Activated CD8-positive, alpha-beta memory T cell treated with anti-CD3 and anti-CD28 coated beads, Interleukin-2, amount 50 U/mL, for 1 hour (primary cell): ENCODE measurements around the gene HOXB13.
A peak's percentile ranks its signal among the peaks of the same experiment; 100 is the strongest.
"Not testable (repeated sequence)": the region's sequence is repeated elsewhere in the genome, so short reads cannot be mapped to it uniquely, and the experiment has no call there.

Experiments used
- DNase-seq: peaks from one replicate; pipeline ENCODE4 v3.0.0-alpha.2; 2020; ENCODE audit errors: extremely low read depth

The HOXB13 gene

GRCh38 chr17:48726114-48726915, 2.2 kb downstream of the HOXB13 start:
- DNase-seq: no peak

- no peak for DNase-seq
Observed at GRCh38 chr17:48725288-48726064, 3.1 kb downstream of the HOXB13 start.

GRCh38 chr17:48725004-48725287, 3.6 kb downstream of the HOXB13 start:
- DNase-seq: no peak

DNA sequence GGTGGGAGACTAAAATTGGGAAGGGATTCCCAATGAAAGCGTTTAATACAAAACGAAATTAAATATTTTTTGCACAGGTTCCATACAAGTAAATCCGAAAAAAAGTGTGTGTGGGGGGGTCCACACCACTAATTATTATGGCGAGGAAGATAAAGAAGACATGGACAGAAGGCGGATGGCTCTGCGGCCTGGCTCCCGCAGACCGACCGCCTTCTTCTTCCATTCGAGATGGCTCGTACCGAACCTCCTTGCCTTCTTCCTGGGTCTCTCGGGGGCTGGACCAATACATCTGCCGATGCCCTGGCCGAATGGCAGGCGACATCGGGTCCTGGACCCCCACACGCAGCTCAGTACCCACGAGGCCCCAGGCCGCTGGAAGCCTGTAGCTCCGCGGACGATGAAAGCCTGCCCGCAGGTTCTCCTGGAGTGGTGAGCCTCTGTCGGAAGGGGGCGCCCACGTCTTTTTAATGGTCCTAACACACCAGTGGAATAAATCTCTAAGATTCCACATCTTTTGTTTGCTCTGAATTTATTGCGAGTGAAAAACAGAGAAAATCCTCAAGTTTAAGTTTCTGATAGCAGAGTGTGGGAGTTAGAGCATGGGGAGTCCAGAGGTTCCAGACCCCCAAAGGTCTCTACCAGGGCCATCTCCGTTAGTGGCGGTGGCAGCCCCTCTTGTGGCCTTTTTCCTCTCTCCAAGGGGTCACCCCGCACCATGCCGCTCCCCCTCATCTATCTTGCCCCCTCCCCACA, 4.1 kb downstream of the HOXB13 start:
- peak; percentile 49 for DNase-seq

DNA sequence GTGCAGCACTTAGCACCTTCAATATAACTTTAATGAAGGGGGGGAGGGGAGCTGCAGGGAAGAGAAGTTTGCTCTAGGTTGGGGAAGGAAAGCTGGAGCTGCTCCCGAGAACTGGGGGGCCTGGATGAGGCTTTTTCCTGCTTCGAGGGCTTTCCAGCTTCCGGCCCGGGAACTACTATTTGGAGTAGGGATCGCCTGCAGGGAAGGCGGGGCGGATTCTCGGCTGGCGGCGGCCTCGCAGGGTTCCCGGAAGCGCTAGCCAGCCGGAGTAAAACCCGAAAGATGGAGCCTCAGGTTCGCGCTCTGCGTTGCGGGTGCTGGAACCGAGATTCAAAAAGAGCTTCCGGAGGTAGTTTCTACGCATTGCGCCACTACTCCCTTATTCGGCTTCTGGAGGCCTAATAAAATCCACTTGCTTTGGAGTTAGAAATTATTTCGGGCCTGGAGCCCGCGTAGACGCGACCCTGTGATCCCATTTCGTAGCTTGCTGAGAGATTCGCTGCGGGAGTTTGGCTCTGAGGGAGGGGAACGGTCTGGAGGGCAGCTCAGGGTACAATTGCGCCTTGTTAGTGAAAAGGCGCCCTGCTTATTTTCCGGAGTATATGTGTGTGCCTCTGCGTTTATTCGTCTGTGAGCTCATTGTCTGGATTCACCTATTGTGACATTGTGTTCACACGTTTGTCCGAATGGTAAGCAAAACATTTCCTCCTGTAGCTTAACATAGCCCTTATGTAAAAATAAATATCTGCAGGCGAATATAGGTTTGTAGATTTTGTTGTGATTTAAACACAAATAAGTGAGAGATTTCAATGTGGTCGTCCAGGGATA, 4.9 kb downstream of the HOXB13 start:
- no peak for DNase-seq

- no peak for DNase-seq
Observed at GRCh38 chr17:48722915-48723422, 5.6 kb downstream of the HOXB13 start, which contains the start of gene PRAC2. TSS of gene PRAC2 (plus strand) at chr17:48723185. CDS start at chr17:48724411, 1,226 bp downstream.

GRCh38 chr17:48722201-48722907, 6.2 kb downstream of the HOXB13 start, which contains the start of gene PRAC1:
TSS of gene PRAC1 (minus strand) at chr17:48722518. CDS start at chr17:48722392, 126 bp downstream.
- DNase-seq: no peak

- no peak for DNase-seq
Observed at GRCh38 chr17:48721009-48721402, 7.5 kb downstream of the HOXB13 start.

DNA sequence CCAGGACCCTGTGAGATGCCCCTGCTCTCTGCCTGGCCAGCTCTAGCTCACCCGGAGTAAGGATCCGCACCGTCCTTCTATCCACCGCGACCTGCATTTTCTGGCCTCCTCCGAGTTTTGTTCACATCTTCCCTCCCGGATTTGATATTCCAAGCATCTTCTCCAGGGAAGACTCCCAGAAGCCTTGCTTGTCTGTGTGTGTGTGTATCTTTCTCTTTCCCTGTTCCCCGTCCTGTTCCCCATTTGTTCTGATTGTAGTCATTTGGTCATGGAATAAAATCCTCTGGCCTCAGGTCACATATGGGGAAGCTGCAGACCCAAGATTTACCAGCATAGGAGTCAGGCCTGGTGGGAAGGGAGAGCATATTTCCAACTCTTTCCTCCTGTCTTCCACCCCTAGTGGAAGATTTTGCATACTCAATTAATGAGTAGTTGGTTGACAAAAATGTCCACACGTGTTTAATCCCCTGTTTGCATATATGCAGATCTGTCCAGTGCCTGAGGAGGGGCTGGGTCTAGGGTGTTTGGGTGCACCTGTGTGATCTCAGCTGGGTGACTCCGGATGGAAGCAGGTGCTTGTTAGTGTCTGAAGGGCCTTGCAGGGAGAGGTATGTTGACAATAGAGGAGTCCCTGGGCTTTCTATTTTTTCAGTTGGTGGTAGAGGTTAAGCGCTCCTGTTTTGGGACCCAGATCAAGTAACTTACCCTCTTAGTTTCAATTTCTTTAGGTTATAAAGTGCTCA, 8.1 kb downstream of the HOXB13 start:
- DNase-seq: no peak

DNA sequence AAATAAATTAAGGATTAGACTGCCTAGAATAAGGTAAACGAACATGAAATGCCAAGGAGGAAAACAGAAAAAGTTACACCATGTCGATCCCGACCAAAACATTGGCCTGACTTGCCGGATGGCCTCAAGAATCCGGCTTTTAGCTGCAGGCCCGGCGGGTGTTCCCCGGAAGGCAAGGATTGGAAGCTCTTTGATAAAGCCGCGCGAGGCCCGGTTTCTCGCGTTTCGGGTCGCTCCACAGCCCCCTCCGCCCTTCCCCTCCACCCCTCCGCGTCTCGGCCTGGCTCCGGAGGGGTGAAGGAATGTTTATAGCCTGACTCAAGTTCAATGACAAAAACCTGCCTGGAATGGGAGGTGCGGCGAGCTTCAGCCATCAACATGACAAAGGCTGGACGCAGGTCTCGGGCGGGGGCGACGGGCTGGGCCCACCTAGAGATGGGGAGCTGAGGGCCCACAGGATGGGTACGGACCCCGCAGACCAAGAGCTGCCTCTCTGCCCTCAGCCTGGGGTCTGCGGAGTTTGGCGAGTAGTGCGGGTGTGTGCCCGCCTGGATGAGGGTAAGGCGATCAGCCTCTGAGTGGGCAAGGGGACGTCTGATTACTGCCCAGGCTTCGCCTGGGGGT, 8.8 kb downstream of the HOXB13 start:
- DNase-seq: no peak

GRCh38 chr17:48718761-48719641, 9.5 kb downstream of the HOXB13 start:
- no peak for DNase-seq

DNA sequence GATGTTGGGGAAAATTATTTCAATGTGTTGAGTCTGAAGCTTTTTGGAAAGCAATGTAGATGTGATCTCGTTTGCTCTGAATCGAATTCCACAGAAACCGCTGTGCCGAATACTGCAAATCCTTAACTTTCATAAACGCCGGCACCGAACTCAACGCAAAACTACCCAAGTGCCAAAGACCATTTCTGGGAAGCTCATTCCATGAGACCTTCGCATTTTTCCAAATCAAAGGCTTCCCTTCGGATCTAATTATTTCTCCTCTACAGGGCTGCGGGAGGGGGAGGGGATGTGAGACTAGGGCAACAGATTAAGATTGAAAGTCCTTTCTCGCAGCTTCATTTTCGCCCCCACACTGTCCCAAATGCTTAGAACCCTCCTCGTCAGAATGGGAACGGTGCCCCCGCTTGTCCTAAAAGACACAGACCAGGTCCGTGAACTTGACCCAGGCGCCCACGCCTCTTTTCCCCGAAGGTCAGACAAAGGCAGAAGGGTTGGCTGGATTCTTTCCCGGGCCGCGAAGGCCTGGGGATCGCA, 10.3 kb downstream of the HOXB13 start:
- DNase-seq: no peak

GRCh38 chr17:48717367-48718226, 11.0 kb downstream of the HOXB13 start:
- DNase-seq: no peak

DNA sequence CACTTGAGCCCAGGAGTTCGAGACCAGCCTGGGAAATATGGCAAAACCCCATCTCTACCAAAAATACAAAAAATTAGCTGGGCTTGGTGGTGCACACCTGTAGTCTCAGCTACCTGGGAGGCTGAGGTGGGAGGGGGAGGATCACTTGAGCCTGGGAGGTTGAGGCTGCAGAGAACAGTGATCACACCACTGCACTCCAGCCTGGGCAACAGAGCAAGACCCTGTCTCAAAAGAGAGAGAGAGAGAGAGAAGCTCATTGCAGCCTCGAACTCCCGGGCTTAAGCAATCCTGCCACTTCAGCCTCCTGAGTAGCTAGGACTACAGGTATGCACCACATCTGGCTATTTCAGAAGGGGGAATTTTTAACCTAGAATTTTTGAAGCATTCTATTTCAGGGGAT, 12.0 kb downstream of the HOXB13 start:
- not testable (repeated sequence) for DNase-seq

DNA sequence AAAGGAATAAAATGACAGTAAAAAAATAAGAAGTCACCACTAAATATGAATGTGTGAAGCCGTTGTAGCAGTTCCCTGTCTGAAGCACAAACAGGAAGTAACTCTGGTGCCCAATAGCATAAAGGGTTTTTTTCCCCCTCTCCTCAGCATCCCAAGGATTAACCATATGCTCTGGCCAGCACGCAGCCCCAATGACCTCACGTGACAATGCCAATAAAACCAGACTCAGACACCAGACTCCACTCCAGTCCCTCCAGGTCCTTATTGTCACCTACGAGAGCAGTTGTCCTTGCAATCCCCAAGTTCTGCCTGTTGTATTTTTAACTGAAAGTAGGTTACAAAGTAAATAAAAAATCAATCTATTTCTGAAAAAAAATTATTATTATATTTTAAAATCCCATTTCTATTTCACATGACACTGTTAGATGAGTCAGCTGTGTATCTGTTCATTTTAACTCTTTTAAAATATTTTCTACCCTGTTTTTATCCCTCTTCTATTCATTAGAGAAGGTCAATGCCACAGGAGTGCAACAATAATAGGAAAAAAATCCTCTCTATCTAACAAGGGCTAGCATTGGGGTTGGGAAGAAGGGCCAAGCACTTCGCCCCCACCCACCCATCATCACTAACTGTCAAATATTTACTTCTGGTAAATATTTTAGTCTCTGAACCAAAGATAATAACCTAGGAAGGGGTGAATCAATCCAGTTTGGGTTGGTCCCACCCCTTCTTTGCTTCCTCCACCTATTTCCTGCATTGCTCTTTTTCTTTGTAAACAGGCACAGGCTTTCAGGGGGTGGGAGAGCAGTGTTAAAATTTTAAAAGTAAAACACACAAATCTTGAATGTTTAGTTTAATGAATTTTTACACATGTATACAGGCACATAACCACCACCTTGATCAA, 12.8 kb downstream of the HOXB13 start:
- no peak for DNase-seq

GRCh38 chr17:48711128-48711527, 17.4 kb downstream of the HOXB13 start:
- no peak for DNase-seq
